ENCODE data around the gene PTGFRN. TPM values are rescaled to one million over a fixed set of nuclear protein-coding genes. Genes with fewer than 3 reads are reported as not detected.
A peak's percentile ranks its signal among the peaks of the same experiment; 100 is the strongest.

Gene PTGFRN
- polyA plus RNA-seq, 3 donors: 52.4 to 59.8 (median 59.2) TPM

GRCh38 chr1:117025568-117025967 is 115.9 kb downstream of the PTGFRN start:
- no peak for DNase-seq (ENCODE audit: low read depth in 3 of 3, low spot score in 2 of 3)

GRCh38 chr1:117026361-117026760 is 116.6 kb downstream of the PTGFRN start:
- DNase-seq (ENCODE audit: low read depth in 3 of 3, low spot score in 2 of 3): no peak

GRCh38 chr1:117029685-117030084 is 120.0 kb downstream of the PTGFRN start:
- no peak for DNase-seq (ENCODE audit: low read depth in 3 of 3, low spot score in 2 of 3)

GRCh38 chr1:117030271-117030877 is 120.7 kb downstream of the PTGFRN start:
- DNase-seq (ENCODE audit: low read depth in 3 of 3, low spot score in 2 of 3): no peak

GRCh38 chr1:117032266-117032665 is 122.5 kb downstream of the PTGFRN start:
- no peak for DNase-seq (ENCODE audit: low read depth in 3 of 3, low spot score in 2 of 3)

GRCh38 chr1:117032681-117033539 is 123.2 kb downstream of the PTGFRN start:
- DNase-seq (ENCODE audit: low read depth in 3 of 3, low spot score in 2 of 3): no peak

GRCh38 chr1:117033772-117034171 is 124.1 kb downstream of the PTGFRN start:
- no peak for DNase-seq (ENCODE audit: low read depth in 3 of 3, low spot score in 2 of 3)

GRCh38 chr1:117034791-117035290 is 125.1 kb downstream of the PTGFRN start:
- DNase-seq (ENCODE audit: low read depth in 3 of 3, low spot score in 2 of 3): no peak

- DNase-seq (ENCODE audit: low read depth in 3 of 3, low spot score in 2 of 3): peak in 2 of 3 donors; percentile 47 to 66
Measured at GRCh38 chr1:117036018-117036461, 126.3 kb downstream of the PTGFRN start.

- DNase-seq (ENCODE audit: low read depth in 3 of 3, low spot score in 2 of 3): no peak
Measured at GRCh38 chr1:117037802-117038201, 128.1 kb downstream of the PTGFRN start.

- no peak for DNase-seq (ENCODE audit: low read depth in 3 of 3, low spot score in 2 of 3)
Measured at GRCh38 chr1:117038236-117038635, 128.5 kb downstream of the PTGFRN start.

Other genes starting within 250 kb of the PTGFRN start
- gene IGSF3, start 242.2 kb upstream of the PTGFRN start, polyA plus RNA-seq (ENCODE audit: insufficient read length in 3 of 3): 10 to 100 TPM; 28.7 to 30.4 (median 29.7) TPM
- 1 to 10 TPM in 1 of 3 donors, under 1 TPM in 2; 0.35 to 1.1 (median 0.61) TPM for gene CD2, start 155.5 kb upstream of the PTGFRN start, polyA plus RNA-seq (ENCODE audit: insufficient read length in 3 of 3)
- 1 to 10 TPM; 1.5 to 1.8 (median 1.5) TPM for gene CD101, start 91.8 kb downstream of the PTGFRN start, polyA plus RNA-seq (ENCODE audit: insufficient read length in 3 of 3)
- gene TTF2, start 150.4 kb downstream of the PTGFRN start, polyA plus RNA-seq (ENCODE audit: insufficient read length in 3 of 3): 10 to 100 TPM; 20.1 to 24.5 (median 24.2) TPM
- 10 to 100 TPM; 15.0 to 15.1 (median 15.1) TPM for gene TRIM45, start 211.8 kb downstream of the PTGFRN start, polyA plus RNA-seq (ENCODE audit: insufficient read length in 3 of 3)